ENCODE data around the gene BRD2.
A peak's percentile ranks its signal among the peaks of the same experiment; 100 is the strongest.

The BRD2 gene

DNA sequence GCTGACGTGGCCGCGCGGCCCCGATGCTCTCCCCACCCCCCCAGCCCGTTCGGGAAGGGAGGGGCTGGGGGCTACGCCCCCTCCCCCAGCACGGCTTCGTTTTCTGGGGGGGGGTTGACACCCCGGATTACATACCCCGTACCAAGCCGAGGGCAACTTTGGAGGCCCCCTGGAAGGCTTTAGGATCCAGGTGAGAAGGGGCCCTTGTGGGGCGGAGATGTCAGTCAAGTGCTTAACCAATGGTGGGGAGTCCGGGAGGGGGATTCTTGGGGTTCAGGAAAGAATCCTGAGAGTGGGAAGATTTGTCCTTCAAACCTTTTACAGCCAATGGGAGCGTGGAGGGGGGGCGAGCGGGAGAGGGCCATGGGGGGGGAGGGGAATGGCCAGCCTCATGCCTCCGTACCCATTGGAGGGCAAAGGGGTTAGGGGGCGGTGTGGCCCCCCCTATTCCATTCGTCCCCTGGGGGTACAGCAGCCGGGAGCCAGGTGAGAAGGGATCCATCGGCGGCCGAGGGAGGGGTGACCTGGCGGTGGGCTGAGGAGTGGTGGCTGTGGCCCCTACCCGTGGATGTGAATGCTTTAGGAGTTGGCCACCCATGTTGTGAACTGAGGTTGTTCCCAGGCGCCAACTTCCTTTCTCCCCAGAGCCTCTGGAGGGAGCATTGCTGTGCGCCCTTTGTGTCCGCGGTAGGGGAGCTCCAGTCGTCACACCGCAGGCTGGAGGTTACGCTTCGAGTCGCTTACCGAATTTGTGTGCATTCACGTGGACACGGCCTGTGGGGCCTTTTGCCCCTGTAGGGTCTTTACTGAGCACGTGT lies 682 bp downstream of the BRD2 start:
- peak overlapping the region; percentile 70 for H3K4me3 ChIP-seq (ENCODE audit: low read depth, low read length)
- TF ChIP-seq, protein P1, sequence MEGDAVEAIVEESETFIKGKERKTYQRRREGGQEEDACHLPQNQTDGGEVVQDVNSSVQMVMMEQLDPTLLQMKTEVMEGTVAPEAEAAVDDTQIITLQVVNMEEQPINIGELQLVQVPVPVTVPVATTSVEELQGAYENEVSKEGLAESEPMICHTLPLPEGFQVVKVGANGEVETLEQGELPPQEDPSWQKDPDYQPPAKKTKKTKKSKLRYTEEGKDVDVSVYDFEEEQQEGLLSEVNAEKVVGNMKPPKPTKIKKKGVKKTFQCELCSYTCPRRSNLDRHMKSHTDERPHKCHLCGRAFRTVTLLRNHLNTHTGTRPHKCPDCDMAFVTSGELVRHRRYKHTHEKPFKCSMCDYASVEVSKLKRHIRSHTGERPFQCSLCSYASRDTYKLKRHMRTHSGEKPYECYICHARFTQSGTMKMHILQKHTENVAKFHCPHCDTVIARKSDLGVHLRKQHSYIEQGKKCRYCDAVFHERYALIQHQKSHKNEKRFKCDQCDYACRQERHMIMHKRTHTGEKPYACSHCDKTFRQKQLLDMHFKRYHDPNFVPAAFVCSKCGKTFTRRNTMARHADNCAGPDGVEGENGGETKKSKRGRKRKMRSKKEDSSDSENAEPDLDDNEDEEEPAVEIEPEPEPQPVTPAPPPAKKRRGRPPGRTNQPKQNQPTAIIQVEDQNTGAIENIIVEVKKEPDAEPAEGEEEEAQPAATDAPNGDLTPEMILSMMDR (IDR thresholded peaks at IDR 0.05; ENCODE audit: borderline replicate concordance, insufficient read depth, low read depth, low read length) = no peak

GRCh38 chr6:32969685-32970412 lies 1.5 kb downstream of the BRD2 start:
- peak overlapping the region; percentile 70 for H3K4me3 ChIP-seq (ENCODE audit: low read depth, low read length)
- TF ChIP-seq, protein P1 (IDR thresholded peaks at IDR 0.05; ENCODE audit: borderline replicate concordance, insufficient read depth, low read depth, low read length) = peak; percentile 12; the same call in 1 of the 2 replicates

- peak overlapping the region; percentile 70 for H3K4me3 ChIP-seq (ENCODE audit: low read depth, low read length)
- TF ChIP-seq, protein P1 (IDR thresholded peaks at IDR 0.05; ENCODE audit: borderline replicate concordance, insufficient read depth, low read depth, low read length) = no peak
Measured at GRCh38 chr6:32970413-32971241, 2.2 kb downstream of the BRD2 start.

- TF ChIP-seq, protein P1 (IDR thresholded peaks at IDR 0.05; ENCODE audit: borderline replicate concordance, insufficient read depth, low read depth, low read length) = no peak
- H3K4me3 ChIP-seq (ENCODE audit: low read depth, low read length) = peak overlapping the region; percentile 53
Measured at GRCh38 chr6:32971242-32971580, 2.8 kb downstream of the BRD2 start.

DNA sequence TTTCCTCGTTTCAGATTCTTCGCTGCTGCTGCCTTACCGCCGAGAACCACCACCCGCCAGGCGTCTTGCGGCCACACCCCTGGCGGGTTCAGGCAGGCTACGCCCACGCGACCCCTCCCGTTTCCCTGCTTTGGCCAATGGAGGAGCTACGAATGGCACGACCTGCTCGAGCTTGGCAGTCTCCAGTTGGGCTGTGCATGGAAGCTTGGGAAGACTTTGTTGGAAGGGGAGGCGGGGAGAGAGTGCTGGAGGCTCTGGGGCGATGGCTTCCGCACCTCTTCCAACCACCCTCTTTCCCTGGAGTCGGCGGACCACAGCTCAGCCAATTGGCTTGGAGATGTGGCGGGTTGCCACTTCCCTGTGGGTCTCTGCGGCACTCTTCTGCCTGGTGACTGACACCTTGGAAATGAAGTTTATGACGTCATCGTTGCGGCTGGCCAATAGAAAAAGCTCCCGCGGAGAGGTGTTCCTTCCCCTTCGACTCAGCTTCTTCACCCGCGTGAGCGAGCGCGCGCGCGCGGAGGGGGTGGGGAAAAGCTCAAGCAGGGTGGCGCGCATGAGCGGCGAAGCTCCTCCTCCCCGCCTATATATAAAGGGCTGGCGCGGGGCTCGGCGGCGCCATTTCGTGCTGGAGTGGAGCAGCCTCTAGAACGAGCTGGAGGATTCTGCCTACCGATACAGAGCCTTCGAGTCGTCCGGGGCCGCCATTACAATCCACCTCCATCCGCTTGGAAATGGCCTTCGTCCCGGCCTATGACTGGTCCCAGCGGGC lies 3.4 kb downstream of the BRD2 start:
- H3K4me3 ChIP-seq (ENCODE audit: low read depth, low read length) = peak overlapping the region; percentile 66
- TF ChIP-seq, protein P1 (IDR thresholded peaks at IDR 0.05; ENCODE audit: borderline replicate concordance, insufficient read depth, low read depth, low read length) = no peak

DNA sequence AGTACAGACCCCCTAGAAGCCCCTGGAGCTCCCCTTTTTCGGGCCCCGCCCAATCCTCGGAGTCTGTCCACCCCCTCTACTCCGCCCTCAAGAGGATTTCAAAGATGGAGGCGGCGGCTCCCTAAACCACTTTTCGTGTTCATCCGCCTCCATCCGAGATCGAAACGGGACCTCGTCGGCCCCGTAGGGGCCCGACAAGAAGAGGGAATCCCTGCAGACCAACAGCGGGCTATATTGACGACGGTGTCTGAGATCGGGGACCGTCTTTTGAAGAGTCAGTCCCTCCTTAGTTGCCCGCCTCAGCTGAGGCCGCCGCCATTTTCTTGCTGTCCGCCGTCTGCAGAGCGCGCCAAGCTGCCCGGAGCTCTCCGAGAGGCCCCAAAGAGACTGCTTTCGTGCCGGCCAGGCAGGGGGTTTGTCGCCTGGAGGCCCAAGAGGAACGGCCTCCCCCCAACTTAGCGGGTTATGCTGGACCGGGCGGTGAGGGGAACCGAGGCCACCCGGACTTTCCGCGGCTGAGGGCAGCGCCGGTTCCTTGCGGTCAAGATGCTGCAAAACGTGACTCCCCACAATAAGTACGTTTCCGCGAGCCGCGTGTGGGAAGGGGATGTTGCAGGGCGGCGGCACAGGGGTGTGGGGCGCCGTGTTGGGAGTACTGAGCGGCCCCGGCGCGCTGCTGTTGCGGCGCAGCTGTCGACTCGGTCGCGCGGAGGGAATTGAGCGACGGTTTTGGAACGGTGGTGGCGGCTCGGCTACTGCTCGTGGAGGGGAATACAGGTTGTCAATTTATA lies 4.2 kb downstream of the BRD2 start:
- peak overlapping the region; percentile 66 for H3K4me3 ChIP-seq (ENCODE audit: low read depth, low read length)
- TF ChIP-seq, protein P1 (IDR thresholded peaks at IDR 0.05; ENCODE audit: borderline replicate concordance, insufficient read depth, low read depth, low read length) = no peak
